Occipital lobe (tissue), 3 donors: ENCODE results near the gene HLA-B. TPM values are rescaled to one million over a fixed set of nuclear protein-coding genes. Genes with fewer than 3 reads are reported as not detected.

Experiments
- DNase-seq: peaks from one replicate; lab custom pipeline; 2025; lab: John Stamatoyannopoulos, UW
- small RNA-seq: library from RNA; depleted of rRNA; stranded (forward); fragments of <200 nt; gene quantifications from one replicate; pipeline ENCODE3, GENCODE V24; 2014
- total RNA-seq: library from RNA; depleted of rRNA; stranded (reverse); fragments of >200 nt; gene quantifications from one replicate; pipeline ENCODE4 v1.2.3, GENCODE V29; 2014

The HLA-B gene
- total RNA-seq, 1 donor from 2014 or later = 34.3 TPM

- no peak for DNase-seq
These were observed 48.7 kb downstream of the HLA-B start for GRCh38 chr6:31308050-31308844.

GRCh38 chr6:31307669-31308049 lies 49.3 kb downstream of the HLA-B start:
- DNase-seq = no peak

GRCh38 chr6:31305703-31306219 lies 51.2 kb downstream of the HLA-B start:
- no peak for DNase-seq

GRCh38 chr6:31304683-31305082 lies 52.3 kb downstream of the HLA-B start:
- DNase-seq = no peak

Small RNA genes within 50 kb of the gene (small RNA-seq; reads per million reads assigned to genes)
- not detected for gene HLA-S
- gene MIR6891 = not detected
- not detected for gene RF00019
- not detected for gene RNU6-283P

Other genes starting within 250 kb of the HLA-B start
- gene C6orf15, start 244.6 kb downstream of the HLA-B start, total RNA-seq = not detected
- not detected for gene PSORS1C1, start 242.4 kb downstream of the HLA-B start, total RNA-seq
- gene CDSN, start 236.7 kb downstream of the HLA-B start, total RNA-seq = not detected
- gene PSORS1C2, start 218.1 kb downstream of the HLA-B start, total RNA-seq = not detected
- 7.6 TPM for gene CCHCR1, start 199.4 kb downstream of the HLA-B start, total RNA-seq
- 3.4 TPM for gene TCF19, start 198.6 kb downstream of the HLA-B start, total RNA-seq
- not detected for gene POU5F1, start 186.5 kb downstream of the HLA-B start, total RNA-seq
- gene HLA-C, start 85.1 kb downstream of the HLA-B start, total RNA-seq = 28.1 TPM
- 0.31 TPM for gene MICA, start 46.4 kb upstream of the HLA-B start, total RNA-seq
- gene MICB, start 141.0 kb upstream of the HLA-B start, total RNA-seq = 0.47 TPM
- not detected for gene MCCD1, start 171.8 kb upstream of the HLA-B start, total RNA-seq
- gene DDX39B, start 184.8 kb upstream of the HLA-B start, total RNA-seq = 288 TPM
- gene ATP6V1G2, start 189.4 kb upstream of the HLA-B start, total RNA-seq = 54.0 TPM
- 21.7 TPM for gene NFKBIL1, start 190.4 kb upstream of the HLA-B start, total RNA-seq
- not detected for gene LTA, start 215.1 kb upstream of the HLA-B start, total RNA-seq
- gene TNF, start 218.4 kb upstream of the HLA-B start, total RNA-seq = not detected
- gene LTB, start 225.2 kb upstream of the HLA-B start, total RNA-seq = 0.31 TPM
- gene LST1, start 229.1 kb upstream of the HLA-B start, total RNA-seq = 0.94 TPM
- gene NCR3, start 235.8 kb upstream of the HLA-B start, total RNA-seq = not detected